ENCODE data around the gene SMOC2.

DNA sequence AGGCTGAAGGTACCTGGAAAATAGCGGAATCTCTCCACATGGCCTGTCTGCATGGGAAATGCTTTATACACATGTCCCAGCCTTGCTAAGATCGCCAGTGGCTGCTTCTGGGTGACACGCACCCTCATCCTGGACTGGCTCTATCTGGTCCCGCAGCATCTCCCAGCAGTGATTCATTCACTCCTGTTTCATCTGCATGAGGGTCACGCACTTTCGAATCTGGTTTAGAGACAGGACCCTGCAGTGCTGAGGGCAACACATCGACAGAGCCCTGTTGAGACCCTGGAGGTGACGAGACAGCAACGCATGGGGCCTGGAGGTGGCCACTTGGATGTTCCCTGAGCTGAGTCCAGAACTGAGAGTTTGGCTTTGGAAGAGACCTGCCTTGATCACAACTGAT is 136.5 kb downstream of the SMOC2 start:
- TF ChIP-seq, protein P1, sequence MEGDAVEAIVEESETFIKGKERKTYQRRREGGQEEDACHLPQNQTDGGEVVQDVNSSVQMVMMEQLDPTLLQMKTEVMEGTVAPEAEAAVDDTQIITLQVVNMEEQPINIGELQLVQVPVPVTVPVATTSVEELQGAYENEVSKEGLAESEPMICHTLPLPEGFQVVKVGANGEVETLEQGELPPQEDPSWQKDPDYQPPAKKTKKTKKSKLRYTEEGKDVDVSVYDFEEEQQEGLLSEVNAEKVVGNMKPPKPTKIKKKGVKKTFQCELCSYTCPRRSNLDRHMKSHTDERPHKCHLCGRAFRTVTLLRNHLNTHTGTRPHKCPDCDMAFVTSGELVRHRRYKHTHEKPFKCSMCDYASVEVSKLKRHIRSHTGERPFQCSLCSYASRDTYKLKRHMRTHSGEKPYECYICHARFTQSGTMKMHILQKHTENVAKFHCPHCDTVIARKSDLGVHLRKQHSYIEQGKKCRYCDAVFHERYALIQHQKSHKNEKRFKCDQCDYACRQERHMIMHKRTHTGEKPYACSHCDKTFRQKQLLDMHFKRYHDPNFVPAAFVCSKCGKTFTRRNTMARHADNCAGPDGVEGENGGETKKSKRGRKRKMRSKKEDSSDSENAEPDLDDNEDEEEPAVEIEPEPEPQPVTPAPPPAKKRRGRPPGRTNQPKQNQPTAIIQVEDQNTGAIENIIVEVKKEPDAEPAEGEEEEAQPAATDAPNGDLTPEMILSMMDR (optimal IDR thresholded peaks at IDR 0.05 in 1 of 3, IDR thresholded peaks at IDR 0.05 in 1 of 3, conservative IDR thresholded peaks at IDR 0.05 in 1 of 3; ENCODE audit: extremely low read depth in 1 of 3, insufficient read depth in 2 of 3, low read length in 3 of 3) = no peak
- no peak for TF ChIP-seq EZH2 (IDR thresholded peaks at IDR 0.05; ENCODE audit: low read length)
